Peyer's patch (tissue), 4 donors: ENCODE measurements around the gene SMC1B. TPM values are rescaled to one million over a fixed set of nuclear protein-coding genes. Genes with fewer than 3 reads are reported as not detected.
"Not testable (repeated sequence)": the region's sequence is repeated elsewhere in the genome, so short reads cannot be mapped to it uniquely, and the experiment has no call there.

ENCODE experiments used
- DNase-seq, 3 donors: peaks; one replicate each; pipeline ENCODE4 v3.0.0-alpha.2; 2017 to 2019
- H3K27ac ChIP-seq, 4 donors: fragments of 200-600 bp; sonication (generic); one replicate each; pipeline ENCODE4 v1.5.1; 2016 to 2019
- H3K27me3 ChIP-seq, 2 donors: fragments of 200-600 bp; sonication (generic); one replicate each; pipeline ENCODE4 v1.5.1; 2019
- H3K36me3 ChIP-seq, 3 donors: fragments of 200-600 bp; sonication (generic); one replicate each; pipeline ENCODE4 v1.5.1; 2016 to 2019
- H3K4me1 ChIP-seq, 4 donors: fragments of 200-600 bp; sonication (generic); one replicate each; pipeline ENCODE4 v1.5.1; 2016 to 2019
- H3K4me3 ChIP-seq, 4 donors: fragments of 200-600 bp; sonication (generic); 1 replicate in 3 of 4; 2 replicates in 1 of 4; pipeline ENCODE4 v1.5.1; 2016 to 2019; ENCODE audit warnings: mild to moderate bottlenecking in 1 of 4
- H3K9me3 ChIP-seq, 4 donors: fragments of 200-600 bp; sonication (generic); one replicate each; pipeline ENCODE4 v1.5.1; 2016 to 2019; ENCODE audit warnings: mild to moderate bottlenecking in 1 of 4
- CTCF ChIP-seq, 6 experiments: fragments of 450-650 bp in 4 of 6; fragments of 200-600 bp in 2 of 6; sonication (generic) in 1 of 6; IDR thresholded peaks; one replicate each; pipeline ENCODE4 v1.5.1; 2017 to 2019; ENCODE audit warnings: antibody characterized with exemption in 6 of 6, mild to moderate bottlenecking in 3 of 6, moderate library complexity in 1 of 6
- POLR2A ChIP-seq, 2 donors: fragments of 450-650 bp; IDR thresholded peaks; one replicate each; pipeline ENCODE4 v1.5.1; 2017; ENCODE audit warnings: antibody characterized with exemption in 2 of 2, mild to moderate bottlenecking in 2 of 2, moderate library complexity in 2 of 2
- total RNA-seq, 4 donors: library from RNA; depleted of rRNA; stranded (reverse); fragments of >200 nt; gene quantifications; one replicate each; pipeline ENCODE4 v1.1.0, GENCODE V29; 2016

The SMC1B gene
- total RNA-seq, 4 donors from 2014 or later = not detected

GRCh38 chr22:45398214-45398613 is 15.2 kb downstream of the SMC1B start:
- no peaks in the 10 kb centered on the region for H3K4me1 ChIP-seq
- DNase-seq = no peak
- H3K27ac ChIP-seq = no peak overlapping the region
- no peaks in the 10 kb centered on the region for H3K36me3 ChIP-seq
- TF ChIP-seq CTCF (IDR thresholded peaks at IDR 0.05) (no peak), POLR2A (IDR thresholded peaks at IDR 0.05) (no peak)
- no peaks in the 10 kb centered on the region for H3K9me3 ChIP-seq
- no peak overlapping the region for H3K4me3 ChIP-seq
- no peaks in the 10 kb centered on the region for H3K27me3 ChIP-seq

- Histone ChIP-seq H3K27me3 (no peaks in the 10 kb centered on the region), H3K27ac (no peak overlapping the region), H3K36me3 (no peaks in the 10 kb centered on the region), H3K4me3 (no peak overlapping the region), H3K9me3 (no peaks in the 10 kb centered on the region), H3K4me1 (no peaks in the 10 kb centered on the region)
- no peak for DNase-seq
- no peak for TF ChIP-seq POLR2A (IDR thresholded peaks at IDR 0.05)
- peak in 3 of 6 experiments; percentile 25 to 38 (median 37) for TF ChIP-seq CTCF (IDR thresholded peaks at IDR 0.05)
Measured at GRCh38 chr22:45397806-45398205, 15.6 kb downstream of the SMC1B start.

DNA sequence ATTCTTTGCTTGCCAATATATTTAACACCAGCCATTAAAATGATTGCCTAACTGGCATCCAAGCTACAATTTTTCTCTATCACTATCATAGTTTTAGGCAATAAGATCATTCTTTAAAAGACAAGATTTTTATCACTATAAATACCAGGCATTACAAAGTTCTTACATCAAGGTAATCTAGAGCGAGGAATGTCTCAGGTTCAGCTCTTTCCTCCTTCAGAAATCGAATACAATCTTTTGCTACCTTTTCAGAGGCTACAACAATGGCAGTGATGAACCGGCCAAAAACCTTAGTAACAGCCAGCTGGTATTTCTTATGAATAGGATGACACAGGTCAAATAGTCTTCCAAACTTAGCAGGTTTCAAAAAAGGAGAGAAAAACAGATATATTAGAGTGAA is 23.9 kb downstream of the SMC1B start:
- DNase-seq = no peak
- no peaks in the 10 kb centered on the region for H3K9me3 ChIP-seq
- H3K36me3 ChIP-seq = no peaks in the 10 kb centered on the region
- no peaks in the 10 kb centered on the region for H3K4me1 ChIP-seq
- H3K27me3 ChIP-seq = no peaks in the 10 kb centered on the region
- no peak for TF ChIP-seq POLR2A (IDR thresholded peaks at IDR 0.05)
- no peak for TF ChIP-seq CTCF (IDR thresholded peaks at IDR 0.05)
- no peak overlapping the region for H3K4me3 ChIP-seq
- H3K27ac ChIP-seq = no peak overlapping the region

DNA sequence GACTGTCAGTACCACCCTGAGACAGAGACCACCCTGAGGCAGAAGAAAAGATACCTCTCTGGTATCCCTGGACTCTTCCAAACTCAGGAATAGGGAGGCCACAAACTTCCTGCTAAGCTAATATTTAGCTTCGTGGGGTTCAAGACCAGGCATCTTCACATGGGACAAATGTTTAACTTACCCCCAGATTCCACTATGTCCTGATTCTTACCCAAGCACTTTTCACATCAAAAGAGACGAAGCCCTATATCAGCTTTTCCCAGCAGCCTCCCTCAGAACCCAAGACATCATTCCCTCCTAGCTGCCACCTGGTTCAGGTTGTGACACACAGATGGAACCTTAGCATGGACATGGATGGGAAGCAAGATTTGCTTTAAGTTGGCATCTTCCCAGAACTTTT is 32.1 kb downstream of the SMC1B start:
- Histone ChIP-seq H3K27me3 (no peaks in the 10 kb centered on the region), H3K4me3 (no peak overlapping the region), H3K27ac (no peak overlapping the region), H3K4me1 (no peaks in the 10 kb centered on the region), H3K36me3 (no peaks in the 10 kb centered on the region), H3K9me3 (no peaks in the 10 kb centered on the region)
- TF ChIP-seq CTCF (IDR thresholded peaks at IDR 0.05) (no peak), POLR2A (IDR thresholded peaks at IDR 0.05) (no peak)
- no peak for DNase-seq

GRCh38 chr22:45376703-45377102 is 36.7 kb downstream of the SMC1B start:
- peak in 1 of 3 donors; percentile 55 for DNase-seq
- Histone ChIP-seq H3K27ac (no peak overlapping the region), H3K27me3 (no peaks in the 10 kb centered on the region), H3K4me3 (no peak overlapping the region), H3K9me3 (no peaks in the 10 kb centered on the region), H3K4me1 (no peaks in the 10 kb centered on the region), H3K36me3 (no peaks in the 10 kb centered on the region)
- no peak for TF ChIP-seq CTCF (IDR thresholded peaks at IDR 0.05)
- no peak for TF ChIP-seq POLR2A (IDR thresholded peaks at IDR 0.05)

GRCh38 chr22:45376009-45376408 is 37.4 kb downstream of the SMC1B start:
- TF ChIP-seq POLR2A (IDR thresholded peaks at IDR 0.05) = no peak
- no peak for TF ChIP-seq CTCF (IDR thresholded peaks at IDR 0.05)
- no peak for DNase-seq
- H3K36me3 ChIP-seq = no peaks in the 10 kb centered on the region

GRCh38 chr22:45373592-45373991 is 39.8 kb downstream of the SMC1B start:
- H3K9me3 ChIP-seq, H3K27me3 ChIP-seq, H3K36me3 ChIP-seq, H3K27ac ChIP-seq, H3K4me1 ChIP-seq, H3K4me3 ChIP-seq, DNase-seq: not testable (repeated sequence)

More at GRCh38 chr22:45376009-45376408, 37.4 kb downstream of the SMC1B start:
- H3K4me3 ChIP-seq = no peak overlapping the region
- no peaks in the 10 kb centered on the region for H3K27me3 ChIP-seq
- H3K27ac ChIP-seq = no peak overlapping the region
- no peaks in the 10 kb centered on the region for H3K9me3 ChIP-seq
- no peaks in the 10 kb centered on the region for H3K4me1 ChIP-seq
